Esophagus muscularis mucosa (tissue), 3 donors: Measurements from ENCODE around the gene CNDP1.

Source experiments
- EP300 ChIP-seq: sonication (generic); formaldehyde crosslinking; IDR thresholded peaks from one replicate; pipeline ENCODE4 v1.6.1; 2017; ENCODE audit warnings: antibody characterized with exemption
- TF ChIP-seq, protein P1 (sequence below), 3 experiments: fragments of 200-600 bp in 2 of 3; fragments of 450-650 bp in 1 of 3; sonication (generic) in 2 of 3; IDR thresholded peaks; one replicate each; pipeline ENCODE4 v1.5.1; 2017 to 2019; ENCODE audit warnings: antibody characterized with exemption in 3 of 3, mild to moderate bottlenecking in 2 of 3, moderate library complexity in 1 of 3

DNA sequence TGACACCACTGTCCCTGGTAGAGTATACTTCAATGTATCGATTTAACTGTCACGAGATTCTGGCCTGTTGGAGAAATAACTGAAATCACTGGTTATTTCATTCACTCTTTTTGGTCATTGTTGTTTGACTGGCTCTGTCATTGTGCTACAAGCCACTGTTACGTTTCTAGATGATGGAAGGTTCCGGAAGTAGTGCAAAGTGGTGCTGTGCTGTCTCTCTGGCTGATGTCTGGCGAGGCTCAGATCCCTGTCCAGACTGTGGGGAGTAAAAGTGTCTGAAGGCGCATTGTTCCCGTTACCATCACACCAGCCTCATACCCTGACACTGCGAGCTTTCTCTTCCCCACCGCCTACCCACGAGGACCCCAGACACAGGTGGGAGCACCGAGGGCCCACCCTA is 11.7 kb downstream of the CNDP1 start:
- TF ChIP-seq, protein P1, sequence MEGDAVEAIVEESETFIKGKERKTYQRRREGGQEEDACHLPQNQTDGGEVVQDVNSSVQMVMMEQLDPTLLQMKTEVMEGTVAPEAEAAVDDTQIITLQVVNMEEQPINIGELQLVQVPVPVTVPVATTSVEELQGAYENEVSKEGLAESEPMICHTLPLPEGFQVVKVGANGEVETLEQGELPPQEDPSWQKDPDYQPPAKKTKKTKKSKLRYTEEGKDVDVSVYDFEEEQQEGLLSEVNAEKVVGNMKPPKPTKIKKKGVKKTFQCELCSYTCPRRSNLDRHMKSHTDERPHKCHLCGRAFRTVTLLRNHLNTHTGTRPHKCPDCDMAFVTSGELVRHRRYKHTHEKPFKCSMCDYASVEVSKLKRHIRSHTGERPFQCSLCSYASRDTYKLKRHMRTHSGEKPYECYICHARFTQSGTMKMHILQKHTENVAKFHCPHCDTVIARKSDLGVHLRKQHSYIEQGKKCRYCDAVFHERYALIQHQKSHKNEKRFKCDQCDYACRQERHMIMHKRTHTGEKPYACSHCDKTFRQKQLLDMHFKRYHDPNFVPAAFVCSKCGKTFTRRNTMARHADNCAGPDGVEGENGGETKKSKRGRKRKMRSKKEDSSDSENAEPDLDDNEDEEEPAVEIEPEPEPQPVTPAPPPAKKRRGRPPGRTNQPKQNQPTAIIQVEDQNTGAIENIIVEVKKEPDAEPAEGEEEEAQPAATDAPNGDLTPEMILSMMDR (IDR thresholded peaks at IDR 0.05), result no peak
- no peak for TF ChIP-seq EP300
